GM21619 (cell line): ENCODE results near the gene F11.
"Not testable (repeated sequence)": the region's sequence is repeated elsewhere in the genome, so short reads cannot be mapped to it uniquely, and the experiment has no call there.

Source experiments
- ATAC-seq: cut with Tn5 transposase; IDR thresholded peaks from one replicate; pipeline ENCODE4 v1.9.1; 2021; ENCODE audit not compliant: unreplicated experiment

The F11 gene

DNA sequence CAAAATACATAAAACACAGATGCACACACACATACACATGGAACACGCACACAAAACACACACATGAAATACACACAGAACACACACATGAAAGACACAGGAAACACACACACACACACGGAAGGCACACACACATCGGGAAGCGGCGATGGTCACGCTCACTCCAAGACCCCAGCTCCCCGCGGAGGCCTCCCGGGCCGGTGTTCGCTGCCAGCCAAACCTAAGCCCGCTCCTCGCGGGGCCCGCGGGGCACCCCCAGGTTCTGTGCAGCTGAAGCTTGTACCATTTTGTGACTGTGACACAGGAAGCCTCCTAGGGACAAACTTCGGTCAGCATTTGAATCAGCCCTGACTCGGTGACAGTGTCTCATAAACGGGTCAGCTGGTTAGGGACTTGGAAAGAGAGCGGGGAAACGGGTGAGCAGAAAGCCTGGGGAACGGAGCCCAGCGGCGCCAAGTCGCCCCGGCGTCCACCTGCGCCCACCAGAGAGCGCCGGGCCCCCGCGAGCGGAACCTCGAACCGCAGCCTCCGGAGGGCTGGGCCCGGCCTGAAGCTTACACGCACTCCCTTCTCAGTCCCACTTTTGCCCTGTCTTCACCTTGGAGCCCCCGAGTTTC, 32.1 kb downstream of the F11 start:
- no peak for ATAC-seq

DNA sequence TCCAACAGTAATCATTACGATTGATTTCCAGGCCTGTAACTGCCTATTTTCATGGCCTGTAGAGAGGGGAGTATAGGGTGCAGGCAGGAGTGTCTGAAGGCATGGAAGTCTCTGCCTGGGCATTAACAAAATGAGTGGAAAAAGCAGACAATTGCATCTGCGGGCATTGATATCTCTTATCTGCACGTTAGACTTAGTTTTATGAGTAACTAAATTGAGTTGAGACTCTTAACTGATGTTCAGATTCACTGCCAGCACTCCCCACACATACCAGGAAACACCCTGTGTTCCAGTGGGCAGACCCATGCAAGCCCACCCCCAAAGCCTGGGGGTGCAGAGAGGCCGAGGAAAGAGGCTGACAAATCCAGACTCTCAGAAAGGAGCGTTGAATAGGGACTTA, 33.3 kb downstream of the F11 start:
- ATAC-seq: no peak

DNA sequence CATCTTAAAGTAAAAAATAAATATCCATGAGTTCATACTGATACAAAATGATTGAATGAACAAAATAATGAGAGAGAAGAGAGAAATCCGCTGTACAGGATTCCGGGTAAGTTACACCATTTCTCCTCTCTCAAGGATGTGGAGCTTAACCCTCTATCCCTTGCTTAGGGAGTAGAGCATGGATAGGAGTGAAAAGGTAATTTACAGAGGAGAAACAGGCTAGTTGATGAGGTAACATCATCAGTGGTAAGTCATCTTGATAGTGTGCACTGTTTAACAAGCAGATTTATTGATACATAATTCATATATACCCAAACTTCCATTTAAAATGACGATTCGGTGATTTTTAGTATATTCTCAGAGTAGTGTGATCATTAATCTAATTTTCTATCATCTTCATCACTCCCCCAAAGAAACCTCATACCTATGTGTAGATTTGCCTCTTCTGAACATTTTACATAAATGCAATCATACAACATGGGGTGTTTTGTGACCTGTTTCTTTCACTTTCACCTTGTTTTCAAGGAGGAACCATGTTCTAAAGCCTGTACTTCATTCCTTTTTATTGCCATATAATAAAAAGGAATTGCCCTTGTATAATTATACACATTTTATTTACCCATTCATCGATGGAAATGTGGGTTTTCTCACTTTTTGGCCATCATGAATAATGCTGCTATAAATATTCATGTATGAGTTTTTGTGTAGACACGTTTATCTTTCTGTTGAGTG, 34.8 kb downstream of the F11 start:
- no peak for ATAC-seq

DNA sequence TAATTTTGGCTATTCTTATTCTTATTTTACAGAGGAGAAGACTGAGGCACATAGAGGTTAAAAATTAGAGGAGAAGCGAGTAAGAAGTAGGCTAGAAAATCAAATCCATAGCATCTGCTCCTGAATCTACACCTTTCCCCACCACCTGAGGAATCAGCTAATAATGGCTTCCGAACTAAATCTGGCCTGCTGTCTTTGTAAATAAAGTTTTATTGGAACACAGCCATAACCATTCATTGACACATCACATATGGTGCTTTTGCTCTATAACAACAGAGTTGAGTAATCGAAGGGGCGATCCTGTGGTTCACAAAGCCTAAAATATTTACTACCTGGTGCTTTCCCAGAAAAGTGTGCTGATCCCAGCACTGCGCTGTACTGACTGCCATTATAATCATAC, 38.2 kb downstream of the F11 start:
- no peak for ATAC-seq

DNA sequence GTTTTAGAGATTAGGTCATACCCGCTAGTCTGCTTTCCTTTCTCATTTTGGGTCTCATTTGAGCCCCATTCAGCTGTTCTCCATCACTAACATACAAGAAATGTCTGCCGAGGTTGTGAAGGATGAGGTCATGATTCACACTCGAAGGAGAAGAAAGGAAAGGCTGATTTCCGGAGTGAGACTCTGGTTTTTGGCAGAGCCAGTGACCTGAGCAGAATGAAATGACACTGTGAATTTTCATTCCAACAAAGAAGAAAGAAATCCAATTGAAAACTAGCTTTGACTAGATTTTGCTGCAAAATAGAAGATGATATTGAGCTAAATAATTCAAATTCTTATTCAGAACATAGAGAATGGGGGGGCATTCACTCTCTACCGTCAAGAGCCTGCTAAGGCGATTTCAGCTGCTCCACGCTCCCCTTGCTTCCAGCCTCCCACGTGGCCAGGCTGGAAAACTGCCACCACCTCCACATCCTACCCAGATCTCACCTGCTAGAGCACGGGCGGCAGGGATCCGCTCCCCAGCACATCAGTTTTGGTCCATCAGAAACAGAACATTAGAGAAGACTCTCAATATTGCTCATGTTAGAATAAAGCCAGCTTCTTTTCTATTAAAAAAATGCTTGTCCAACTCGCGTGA, 39.0 kb downstream of the F11 start:
- ATAC-seq: no peak

DNA sequence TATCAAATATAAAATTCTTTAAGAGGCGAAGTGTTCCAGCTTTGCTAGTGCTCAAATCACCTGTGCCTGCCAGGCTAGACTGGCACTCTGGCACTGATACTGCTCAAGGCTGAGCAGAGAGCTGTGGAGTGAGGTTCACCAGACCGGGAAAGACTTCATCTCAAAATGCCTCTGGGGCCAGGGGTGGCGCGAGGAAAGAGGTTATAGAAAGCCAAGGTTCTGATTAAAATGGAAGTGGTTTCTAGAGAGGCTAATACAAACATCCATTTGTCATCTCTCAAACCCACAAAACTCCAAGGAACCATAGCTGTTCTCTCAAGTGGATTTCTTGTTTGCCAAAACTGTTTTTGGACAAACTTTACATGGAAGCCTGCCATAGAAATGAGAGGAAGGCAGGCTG, 41.5 kb downstream of the F11 start:
- no peak for ATAC-seq

DNA sequence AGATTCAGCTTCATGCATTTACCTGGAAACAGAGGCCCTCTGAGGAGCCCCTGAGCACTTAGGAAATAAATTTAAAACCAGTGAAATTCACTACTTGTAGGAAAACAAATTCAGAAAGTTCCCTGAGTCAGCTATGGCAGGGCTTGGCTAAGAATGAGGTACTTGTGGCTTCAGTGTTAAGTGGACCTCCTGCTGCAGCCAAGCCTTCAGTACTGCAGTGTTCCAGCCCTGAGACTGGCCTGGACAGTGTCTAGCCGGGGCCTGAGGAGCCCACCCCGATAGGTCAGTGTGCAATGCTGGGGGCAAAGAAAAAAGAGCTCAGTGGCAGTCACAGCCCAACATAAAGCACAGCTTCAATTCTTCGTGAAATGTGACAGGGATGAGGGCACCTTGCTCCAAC, 41.9 kb downstream of the F11 start:
- ATAC-seq: no peak

DNA sequence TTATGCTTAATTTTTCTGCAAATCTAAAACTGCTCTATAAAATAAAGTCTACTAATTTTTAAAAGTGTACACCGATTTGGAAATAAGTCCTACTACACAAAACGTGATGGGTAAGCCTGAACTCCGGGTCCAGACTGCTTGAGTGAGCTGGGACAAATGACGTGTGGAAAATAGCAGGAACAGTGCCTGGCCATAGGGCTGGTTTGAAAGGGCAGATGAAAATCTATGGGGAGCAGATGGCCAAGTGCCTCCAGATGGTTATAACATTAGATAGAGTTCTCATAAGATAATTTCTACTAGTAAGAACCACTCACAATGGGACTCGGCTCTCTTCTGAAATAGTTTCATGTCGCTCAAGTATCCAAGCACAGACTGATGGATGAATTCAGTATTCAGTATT, 52.5 kb downstream of the F11 start:
- ATAC-seq: no peak

DNA sequence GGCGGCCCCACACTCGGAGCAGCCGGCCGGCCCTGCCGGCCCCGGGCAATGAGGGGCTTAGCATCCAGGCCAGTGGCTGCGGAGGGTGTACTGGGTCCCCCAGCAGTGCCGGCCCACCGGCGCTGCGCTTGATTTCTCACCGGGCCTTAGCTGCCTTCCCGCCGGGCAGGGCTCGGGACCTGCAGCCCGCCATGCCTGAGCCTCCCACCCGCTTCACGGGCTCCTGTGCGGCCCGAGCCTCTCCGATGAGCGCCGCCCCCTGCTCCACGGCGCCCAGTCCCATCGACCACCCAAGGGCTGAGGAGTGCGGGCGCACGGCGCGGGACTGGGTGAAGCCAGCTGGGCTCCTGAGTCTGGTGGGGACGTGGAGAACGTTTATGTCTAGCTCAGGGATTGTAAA, 58.7 kb downstream of the F11 start:
- not testable (repeated sequence) for ATAC-seq

DNA sequence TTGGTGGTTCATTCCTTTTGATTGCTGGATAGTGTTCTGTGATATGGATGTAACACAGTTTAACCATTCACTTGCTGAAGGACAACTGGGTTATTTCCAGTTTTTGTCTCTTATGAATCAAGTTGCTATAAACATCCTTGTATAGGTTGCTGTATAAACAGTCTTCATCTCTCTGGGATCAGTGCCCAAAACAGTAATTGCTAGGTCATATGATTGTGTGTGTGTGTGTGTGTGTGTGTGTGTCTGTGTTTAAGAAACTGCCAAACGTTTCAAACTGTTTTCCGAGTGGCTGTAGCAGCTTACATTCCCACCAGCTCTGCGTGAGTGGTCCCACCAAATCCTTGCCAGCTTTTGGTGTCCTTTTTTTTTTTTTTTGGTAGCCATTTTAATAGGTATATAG, 60.4 kb downstream of the F11 start:
- no peak for ATAC-seq

DNA sequence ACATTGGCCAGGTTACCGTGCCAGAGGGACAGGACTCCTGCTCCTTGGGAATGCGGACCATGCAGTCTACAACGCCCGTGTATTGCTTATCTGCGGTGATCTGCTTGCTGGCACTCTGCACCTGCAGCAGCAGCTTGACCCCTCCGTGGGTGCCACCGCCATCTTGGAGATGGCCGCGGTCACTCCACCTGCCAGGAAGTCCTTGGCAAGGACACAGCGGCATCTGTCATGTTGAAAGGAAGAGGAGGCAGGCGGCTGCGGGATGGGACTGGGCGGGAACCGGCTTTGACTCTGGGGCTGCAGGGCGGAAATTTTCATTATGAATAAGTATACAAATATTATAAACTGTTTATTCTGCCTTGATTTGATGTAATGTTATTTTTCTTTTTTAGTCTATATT, 63.4 kb downstream of the F11 start:
- no peak for ATAC-seq

DNA sequence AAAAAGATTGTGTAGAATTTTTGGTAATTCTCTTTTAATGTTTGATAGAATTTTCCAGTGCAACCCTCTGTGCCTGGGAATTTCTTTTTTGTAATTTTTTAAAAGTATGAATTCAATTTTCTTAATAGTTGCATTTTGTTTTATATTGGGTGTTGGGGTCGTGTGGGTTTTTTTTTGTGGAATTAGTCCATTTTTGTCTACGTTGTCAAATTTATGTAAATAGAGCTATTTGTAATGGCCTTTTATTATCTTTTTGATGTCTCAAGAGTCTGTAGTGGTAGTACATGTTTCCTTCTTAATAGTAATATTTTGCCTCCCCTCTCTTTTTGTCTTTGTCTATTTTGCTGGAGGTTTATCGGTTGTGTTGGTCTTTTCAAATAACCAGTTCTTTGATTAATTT, 64.4 kb downstream of the F11 start:
- ATAC-seq: no peak

DNA sequence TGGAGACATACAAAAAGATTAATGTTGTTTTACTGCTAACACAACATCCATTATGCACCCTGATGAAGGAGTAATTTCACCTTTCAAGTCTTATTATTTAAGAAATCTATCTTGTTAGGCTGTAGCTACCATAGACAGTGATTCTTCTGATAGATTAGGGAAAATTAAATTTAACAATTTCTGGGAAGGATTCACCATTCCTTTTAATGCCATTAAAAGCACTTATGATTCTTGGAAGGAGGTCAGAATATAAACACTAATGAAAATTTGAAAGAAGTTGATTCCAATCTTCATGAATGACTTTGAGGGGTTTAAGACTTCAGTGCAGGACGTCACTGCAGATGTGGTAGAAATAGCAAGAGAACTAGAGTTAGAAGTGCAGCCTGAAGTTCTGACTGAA, 69.8 kb downstream of the F11 start:
- no peak for ATAC-seq
